Measurements from ENCODE around the gene ZNF750.

- no peak for TF ChIP-seq CTCF (IDR thresholded peaks at IDR 0.05; ENCODE audit: low read length)
- TF ChIP-seq EZH2 (IDR thresholded peaks at IDR 0.05; ENCODE audit: borderline replicate concordance, low read length), result no peak
These were observed 41.1 kb downstream of the ZNF750 start for GRCh38 chr17:82798752-82799151.

Measured in OCI-LY1 (cell line).